Calu3 (cell line): ENCODE measurements around the gene HHAT. TPM values are rescaled to one million over a fixed set of nuclear protein-coding genes. Genes with fewer than 3 reads are reported as not detected.
A peak's percentile ranks its signal among the peaks of the same experiment; 100 is the strongest.

ENCODE experiments used
- BruUV-seq: library from RNA; stranded (reverse); fragments of 400-500 nt; replicated peaks from 2 replicates; lab custom pipeline; 2021; lab: Mats Ljungman, UMichigan
- CTCF ChIA-PET: fragments of 300-600 bp; sonication (Branson Sonifier 250); formaldehyde crosslinking; loops from one replicate; lab custom pipeline; 2022; ENCODE audit warnings: antibody characterized with exemption; lab: Charles Lee
- DNase-seq: peaks from one replicate; pipeline ENCODE4 v3.0.0; 2022
- H3K27ac Mint-ChIP-seq: one replicate; pipeline ENCODE4 v1.8.0; 2022; ENCODE audit warnings: mixed read lengths; ENCODE audit not compliant: unreplicated experiment
- H3K27me3 Mint-ChIP-seq: one replicate; pipeline ENCODE4 v1.8.0; 2022; ENCODE audit warnings: mixed read lengths; ENCODE audit not compliant: unreplicated experiment
- H3K36me3 Mint-ChIP-seq: one replicate; pipeline ENCODE4 v1.8.0; 2022; ENCODE audit warnings: mild to moderate bottlenecking, moderate library complexity, mixed read lengths; ENCODE audit not compliant: insufficient read depth, unreplicated experiment
- H3K4me1 Mint-ChIP-seq: one replicate; pipeline ENCODE4 v1.8.0; 2022; ENCODE audit warnings: mild to moderate bottlenecking, low read depth, mixed read lengths; ENCODE audit not compliant: unreplicated experiment
- H3K4me3 Mint-ChIP-seq: one replicate; pipeline ENCODE4 v1.8.0; 2022; ENCODE audit warnings: mild to moderate bottlenecking, low read depth, moderate library complexity, mixed read lengths; ENCODE audit not compliant: unreplicated experiment
- H3K9me3 Mint-ChIP-seq: one replicate; pipeline ENCODE4 v1.8.0; 2022; ENCODE audit warnings: low read depth, mixed read lengths; ENCODE audit not compliant: unreplicated experiment
- CTCF ChIP-seq: fragments of 200-600 bp; IDR thresholded peaks from one replicate; pipeline ENCODE4 v1.8.0; 2022; ENCODE audit warnings: antibody characterized with exemption; ENCODE audit not compliant: unreplicated experiment
- intact Hi-C: fragments of 100-400 bp; cut with micrococcal nuclease; formaldehyde crosslinking; loops from one replicate; pipeline ENCODE4 v1.10.0; 2022; ENCODE audit not compliant: unreplicated experiment
- total RNA-seq: library from RNA; stranded (reverse); gene quantifications from 2 replicates; pipeline ENCODE4 v1.2.3, GENCODE V29; 2022

The HHAT gene
- total RNA-seq, 1 experiment from 2014 or later = 5.8 TPM

- CTCF ChIA-PET = interaction anchor here (2.1 kb wide), 1 partner anchor 11 kb away, joined by 16 read pairs; no protein-coding TSS in a partner anchor
- no peak overlapping the region for H3K4me3 Mint-ChIP-seq
Measured at GRCh38 chr1:210362526-210362925, 33.8 kb downstream of the HHAT start.

GRCh38 chr1:210363119-210363518 is 34.4 kb downstream of the HHAT start:
- TF ChIP-seq CTCF = no peak
- Mint-ChIP-seq H3K36me3 (no peaks in the 10 kb centered on the region), H3K4me3 (no peak overlapping the region), H3K9me3 (no peaks in the 10 kb centered on the region), H3K27me3 (no peaks in the 10 kb centered on the region), H3K4me1 (peaks cover 23% of the 10 kb centered on the region), H3K27ac (no peak overlapping the region)
- BruUV-seq = no TSS peak
- intact Hi-C loops = no loop called here
- DNase-seq = no peak
- CTCF ChIA-PET = no interaction called here

More at GRCh38 chr1:210362526-210362925, 33.8 kb downstream of the HHAT start:
- Mint-ChIP-seq H3K36me3 (no peaks in the 10 kb centered on the region), H3K4me1 (peaks cover 22% of the 10 kb centered on the region), H3K9me3 (no peaks in the 10 kb centered on the region), H3K27me3 (no peaks in the 10 kb centered on the region), H3K27ac (no peak overlapping the region)
- no peak for TF ChIP-seq CTCF
- intact Hi-C loops = no loop called here
- no TSS peak for BruUV-seq
- DNase-seq = no peak

- CTCF ChIA-PET = no interaction called here
- no peak for TF ChIP-seq CTCF
- Mint-ChIP-seq H3K4me3 (no peak overlapping the region), H3K27me3 (no peaks in the 10 kb centered on the region), H3K36me3 (no peaks in the 10 kb centered on the region), H3K4me1 (peaks cover 23% of the 10 kb centered on the region), H3K27ac (no peak overlapping the region), H3K9me3 (no peaks in the 10 kb centered on the region)
- no TSS peak for BruUV-seq
- intact Hi-C loops = no loop called here
- no peak for DNase-seq
Measured at GRCh38 chr1:210364479-210364878, 35.8 kb downstream of the HHAT start.

GRCh38 chr1:210366767-210367166 is 38.1 kb downstream of the HHAT start:
- Mint-ChIP-seq H3K4me1 (peaks cover 15% of the 10 kb centered on the region), H3K36me3 (no peaks in the 10 kb centered on the region), H3K4me3 (no peak overlapping the region), H3K27ac (no peak overlapping the region), H3K9me3 (no peaks in the 10 kb centered on the region), H3K27me3 (no peaks in the 10 kb centered on the region)
- CTCF ChIA-PET = interaction anchor here (0.6 to 0.7 kb wide), 2 partner anchors 47 to 56 kb away, joined by 3 to 6 read pairs; no protein-coding TSS in a partner anchor
- intact Hi-C loops = no loop called here
- peak; percentile 17 for DNase-seq
- BruUV-seq = no TSS peak
- TF ChIP-seq CTCF = no peak
